GM10248 (cell line): ENCODE results near the gene CD69.

Source experiments
- CTCF ChIA-PET: fragments of 300-600 bp; sonication (Branson Sonifier 250); formaldehyde crosslinking; extraction: SDS; loops from one replicate; lab custom pipeline; 2021; ENCODE audit warnings: antibody characterized with exemption; lab: Yijun Ruan, JAX
- POLR2A ChIA-PET: fragments of 350-650 bp; sonication (Branson Sonifier 250); formaldehyde crosslinking; extraction: SDS; loops from one replicate; lab custom pipeline; 2020; ENCODE audit warnings: antibody characterized with exemption; lab: Yijun Ruan, JAX
- DNase-seq: peaks from one replicate; pipeline ENCODE4 v3.0.0; 2012; ENCODE audit errors: extremely low spot score
- TF ChIP-seq, protein P1 (sequence below): IDR thresholded peaks from 2 replicates; pipeline ENCODE4 v1.5.1; 2012; ENCODE audit warnings: mild to moderate bottlenecking, low read depth; ENCODE audit errors: extremely low read depth, missing control alignments, control extremely low read depth

CD69 gene

DNA sequence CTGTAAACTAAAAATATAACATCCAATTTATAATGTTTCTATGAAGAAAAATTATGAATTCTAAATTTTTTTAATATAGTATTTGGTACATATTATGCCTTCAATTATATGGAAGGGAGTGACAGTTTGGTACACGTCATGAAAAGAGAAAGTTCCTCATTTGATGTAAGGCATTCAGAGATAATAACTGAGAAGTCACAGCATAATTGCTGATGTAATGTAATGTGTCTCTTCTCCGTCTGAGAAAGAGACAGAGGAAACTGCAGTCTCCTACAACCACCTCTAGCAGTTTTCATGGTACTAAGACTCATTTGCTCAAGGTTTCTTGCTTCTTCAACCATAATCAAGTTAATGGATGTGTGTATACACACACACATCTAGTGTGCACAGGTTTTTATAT, 2.3 kb upstream of the CD69 start:
- POLR2A ChIA-PET = no interaction called here
- no peak for DNase-seq
- CTCF ChIA-PET = interaction anchor here (1.1 to 4.1 kb wide), 5 partner anchors 9 to 51 kb away, joined by 3 to 77 read pairs (median 21); no protein-coding TSS in a partner anchor

DNA sequence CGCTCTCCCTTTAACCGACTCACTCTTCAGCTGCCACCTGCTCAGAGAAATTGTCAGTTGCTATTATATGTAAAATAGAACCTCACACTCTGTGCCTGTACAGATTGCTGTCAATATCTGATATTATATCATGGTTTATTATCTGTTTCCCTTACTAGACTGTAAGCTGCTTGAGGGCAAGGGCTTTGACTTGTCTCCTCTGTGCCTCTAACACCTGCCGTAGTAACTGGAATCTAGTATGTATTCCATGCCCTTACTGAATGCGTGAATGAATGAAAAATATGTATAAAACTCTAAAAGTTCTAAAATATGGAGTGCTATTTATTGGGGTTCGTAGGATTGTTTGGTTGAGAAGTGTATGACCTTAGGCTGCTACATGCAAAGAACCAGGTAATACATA, 1.7 kb upstream of the CD69 start:
- CTCF ChIA-PET = interaction anchor here (1.1 to 4.1 kb wide), 6 partner anchors 9 to 52 kb away, joined by 3 to 77 read pairs (median 13); no protein-coding TSS in a partner anchor
- DNase-seq = no peak
- TF ChIP-seq, protein P1, sequence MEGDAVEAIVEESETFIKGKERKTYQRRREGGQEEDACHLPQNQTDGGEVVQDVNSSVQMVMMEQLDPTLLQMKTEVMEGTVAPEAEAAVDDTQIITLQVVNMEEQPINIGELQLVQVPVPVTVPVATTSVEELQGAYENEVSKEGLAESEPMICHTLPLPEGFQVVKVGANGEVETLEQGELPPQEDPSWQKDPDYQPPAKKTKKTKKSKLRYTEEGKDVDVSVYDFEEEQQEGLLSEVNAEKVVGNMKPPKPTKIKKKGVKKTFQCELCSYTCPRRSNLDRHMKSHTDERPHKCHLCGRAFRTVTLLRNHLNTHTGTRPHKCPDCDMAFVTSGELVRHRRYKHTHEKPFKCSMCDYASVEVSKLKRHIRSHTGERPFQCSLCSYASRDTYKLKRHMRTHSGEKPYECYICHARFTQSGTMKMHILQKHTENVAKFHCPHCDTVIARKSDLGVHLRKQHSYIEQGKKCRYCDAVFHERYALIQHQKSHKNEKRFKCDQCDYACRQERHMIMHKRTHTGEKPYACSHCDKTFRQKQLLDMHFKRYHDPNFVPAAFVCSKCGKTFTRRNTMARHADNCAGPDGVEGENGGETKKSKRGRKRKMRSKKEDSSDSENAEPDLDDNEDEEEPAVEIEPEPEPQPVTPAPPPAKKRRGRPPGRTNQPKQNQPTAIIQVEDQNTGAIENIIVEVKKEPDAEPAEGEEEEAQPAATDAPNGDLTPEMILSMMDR = no peak
- POLR2A ChIA-PET = no interaction called here

More for the DNA sequence above, 2.3 kb upstream of the CD69 start:
- TF ChIP-seq, protein P1 = no peak

DNA sequence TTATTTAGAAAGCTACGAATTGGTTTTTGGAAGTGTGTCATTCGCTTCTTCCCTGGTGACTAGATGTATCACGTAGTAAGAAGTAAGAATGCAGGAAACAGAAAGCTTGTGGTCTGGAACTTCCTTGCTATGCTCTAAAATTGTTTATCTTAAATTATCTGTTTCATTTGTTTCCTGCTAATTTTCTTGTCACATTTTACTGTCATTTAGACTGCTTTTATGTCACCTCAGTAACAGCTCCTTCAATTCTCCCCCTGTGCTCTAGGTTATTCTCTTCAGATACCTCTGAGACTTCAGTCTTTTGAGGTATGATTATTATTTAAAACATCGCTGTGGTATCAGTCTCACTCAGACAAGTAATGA, 699 bp upstream of the CD69 start:
- TF ChIP-seq, protein P1 = no peak
- ChIA-PET POLR2A (no interaction called here), CTCF (interaction anchor here (0.8 to 4.1 kb wide), 10 partner anchors 9 to 378 kb away, joined by 3 to 77 read pairs (median 4); no protein-coding TSS in a partner anchor)
- DNase-seq = no peak

DNA sequence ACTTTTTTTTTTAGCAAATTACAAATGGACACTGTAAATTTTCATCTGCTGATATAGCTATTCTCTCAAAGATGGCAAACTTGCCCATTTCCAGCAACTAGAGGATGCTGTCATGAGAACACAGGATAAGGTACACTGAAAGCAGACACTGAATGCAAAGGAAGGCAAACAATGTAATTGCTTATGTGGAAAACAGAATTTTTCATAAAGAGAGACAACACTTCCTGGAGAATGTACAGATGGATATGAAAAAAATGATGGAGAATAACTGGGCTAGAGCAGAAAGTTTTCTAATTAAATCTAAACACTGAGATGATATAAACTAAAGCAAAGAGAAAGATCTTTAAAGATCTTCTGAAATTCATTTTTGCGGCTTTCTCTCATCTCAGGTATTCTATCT, 581 bp downstream of the CD69 start:
- POLR2A ChIA-PET = interaction anchor here (0.6 to 1.4 kb wide), 8 partner anchors 9 to 87 kb away, joined by 3 to 6 read pairs (median 4); no protein-coding TSS in a partner anchor
- CTCF ChIA-PET = interaction anchor here (1.4 to 4.1 kb wide), 5 partner anchors 8 to 38 kb away, joined by 5 to 77 read pairs (median 21); no protein-coding TSS in a partner anchor
- DNase-seq = no peak
- TF ChIP-seq, protein P1 = no peak

DNA sequence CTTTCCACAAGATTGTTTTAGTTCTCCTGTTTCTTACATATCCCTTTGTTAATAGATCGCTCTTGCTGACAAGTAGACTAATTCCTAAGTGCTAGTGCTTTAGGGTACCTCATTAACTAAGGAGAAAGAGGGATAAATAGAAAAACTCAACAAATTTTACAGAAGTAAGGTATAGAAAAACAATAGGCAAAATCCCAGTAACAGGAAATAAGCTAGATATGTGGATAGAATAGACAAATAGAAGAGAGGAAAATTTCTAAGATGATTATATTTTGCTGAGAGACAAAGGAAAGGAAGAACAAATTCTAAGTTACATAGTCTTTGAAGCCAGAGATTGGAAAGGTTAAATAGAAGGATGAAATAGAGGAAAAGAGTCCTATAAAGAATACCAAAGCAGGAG, 1.0 kb downstream of the CD69 start:
- TF ChIP-seq, protein P1 = no peak
- CTCF ChIA-PET = interaction anchor here (3.6 to 5.1 kb wide), 4 partner anchors 10 to 38 kb away, joined by 21 to 77 read pairs (median 32); no protein-coding TSS in a partner anchor
- no peak for DNase-seq
- POLR2A ChIA-PET = interaction anchor here (0.7 to 1.4 kb wide), 2 partner anchors 9 to 31 kb away, joined by 4 to 5 read pairs; no protein-coding TSS in a partner anchor

DNA sequence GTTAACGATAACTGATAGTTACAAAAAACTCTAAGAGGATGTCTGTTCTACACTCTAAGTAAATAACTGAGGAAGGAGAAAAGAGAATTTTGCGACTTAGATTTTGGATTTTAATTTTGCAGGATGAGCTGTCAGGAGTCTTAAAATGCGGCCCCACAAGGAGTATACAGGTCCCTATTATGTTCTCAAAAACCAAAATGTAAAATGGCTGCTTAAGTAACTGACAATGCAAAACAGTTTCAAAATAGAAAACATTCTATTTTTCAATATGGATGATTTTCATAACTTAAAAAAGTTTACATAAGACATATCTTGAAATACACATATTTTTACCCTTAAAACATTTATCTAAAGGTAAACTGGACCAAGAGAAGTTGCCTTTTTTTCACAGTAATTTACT, 2.6 kb downstream of the CD69 start:
- ChIA-PET CTCF (interaction anchor here (1.1 to 5.1 kb wide), 7 partner anchors 9 to 56 kb away, joined by 3 to 40 read pairs (median 6); no protein-coding TSS in a partner anchor), POLR2A (interaction anchor here (0.9 to 1.0 kb wide), 2 partner anchors 40 to 110 kb away, joined by 3 read pairs; no protein-coding TSS in a partner anchor)
- DNase-seq = no peak

More for the DNA sequence above, 2.6 kb downstream of the CD69 start:
- TF ChIP-seq, protein P1 = no peak
